Upper lobe of left lung (tissue), 6 donors: ENCODE measurements around the gene RAB6B. TPM values are rescaled to one million over a fixed set of nuclear protein-coding genes. Genes with fewer than 3 reads are reported as not detected.

Source experiments
- ATAC-seq, 2 donors: fragments of 200-7000 bp; cut with Tn5 transposase; one replicate each; pipeline ENCODE4 v1.9.1; 2022; ENCODE audit warnings: mild to moderate bottlenecking in 2 of 2, moderate library complexity in 2 of 2; ENCODE audit not compliant: low FRiP score in 2 of 2
- DNase-seq, 2 donors: peaks; one replicate each; pipeline ENCODE4 v3.0.0-alpha.2; 2019 to 2020
- H3K27ac ChIP-seq, 4 donors: fragments of 200-600 bp; sonication (generic); one replicate each; pipeline ENCODE4 v1.5.1; 2016 to 2019
- H3K27me3 ChIP-seq, 4 donors: fragments of 200-600 bp; sonication (generic); one replicate each; pipeline ENCODE4 v1.5.1; 2017 to 2019
- H3K36me3 ChIP-seq, 4 donors: fragments of 200-600 bp; sonication (generic); one replicate each; pipeline ENCODE4 v1.5.1; 2016 to 2019
- H3K4me1 ChIP-seq, 4 donors: fragments of 200-600 bp; sonication (generic); one replicate each; pipeline ENCODE4 v1.5.1; 2018 to 2019
- H3K4me3 ChIP-seq, 4 donors: fragments of 200-600 bp; sonication (generic); one replicate each; pipeline ENCODE4 v1.5.1; 2017 to 2019; ENCODE audit warnings: mild to moderate bottlenecking in 2 of 4, moderate library complexity in 1 of 4
- H3K9me3 ChIP-seq, 4 donors: fragments of 200-600 bp; sonication (generic); one replicate each; pipeline ENCODE4 v1.5.1; 2018 to 2019
- EP300 ChIP-seq, 4 donors: sonication (generic); formaldehyde crosslinking; IDR thresholded peaks; one replicate each; pipeline ENCODE4 v1.5.1; 2017; ENCODE audit warnings: antibody characterized with exemption in 4 of 4, control low read depth in 2 of 4
- POLR2A ChIP-seq, 4 donors: fragments of 450-650 bp; IDR thresholded peaks; one replicate each; pipeline ENCODE4 v1.5.1; 2016 to 2017; ENCODE audit warnings: antibody characterized with exemption in 4 of 4, mild to moderate bottlenecking in 2 of 4
- POLR2AphosphoS5 ChIP-seq, 2 donors: sonication (generic); formaldehyde crosslinking; IDR thresholded peaks; one replicate each; pipeline ENCODE4 v1.5.1; 2017; ENCODE audit warnings: antibody characterized with exemption in 2 of 2
- WGBS, 2 donors: methylation state at CpG; one replicate each; pipeline ENCODE4 v1.1.5; 2017 to 2018; 5-methylcytosine and 5-hydroxymethylcytosine counted together
- total RNA-seq, 6 donors: library from RNA; depleted of rRNA in 4 of 6; stranded (reverse); fragments of >200 nt in 4 of 6; gene quantifications; one replicate each; pipeline versions ENCODE4 v1.1.0 to v1.2.1, GENCODE V29; 2016 to 2021
- TF ChIP-seq, protein P1 (sequence below), 6 experiments: fragments of 450-650 bp in 4 of 6; fragments of 200-600 bp in 2 of 6; sonication (generic) in 2 of 6; IDR thresholded peaks; one replicate each; pipeline ENCODE4 v1.5.1; 2016 to 2019; ENCODE audit warnings: antibody characterized with exemption in 6 of 6
- donor health status: DM: no; HTN: no; CAD: no; lungs with moderate emphysema.
- donor health status: DM: no; HTN: yes; CAD: no; lungs with severe emphysema.

The RAB6B gene
- total RNA-seq, 6 donors from 2014 or later, result 1.00 to 6.3 (median 2.8) TPM

DNA sequence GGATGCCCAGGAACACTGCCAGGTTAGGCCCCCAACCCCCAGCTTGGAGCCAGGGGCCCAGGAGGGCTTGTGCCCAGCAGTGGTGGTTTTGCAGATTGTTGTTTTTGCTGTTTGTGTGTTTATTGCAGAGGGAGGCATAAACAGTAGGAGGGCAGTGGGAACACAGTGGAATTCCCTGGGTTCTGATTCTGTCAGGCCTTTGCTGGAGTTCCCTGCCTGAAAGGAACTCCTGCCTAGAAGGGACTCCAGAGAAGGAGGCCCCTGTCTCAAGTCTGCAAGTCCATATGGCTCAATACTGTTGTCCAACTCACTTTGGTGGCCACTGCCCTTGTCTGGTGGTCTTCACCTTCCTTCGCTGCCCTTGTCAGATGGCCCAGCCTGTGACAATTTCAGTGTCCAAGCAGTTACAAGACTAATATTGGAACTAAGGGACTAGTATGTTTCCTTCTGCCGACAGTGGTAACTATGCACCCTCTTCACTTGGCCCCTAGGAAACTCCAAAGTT, 47.4 kb upstream of the RAB6B start:
- H3K27me3 ChIP-seq, result no peaks in the 10 kb centered on the region
- ATAC-seq (no peak), DNase-seq (peak in 1 of 2 donors; percentile 18)
- peak overlapping the region; percentile 28 to 92 (median 85) for H3K27ac ChIP-seq
- no peak overlapping the region for H3K4me3 ChIP-seq
- peaks cover 32 to 50% (median 43%) of the 10 kb centered on the region in 4 donors for H3K4me1 ChIP-seq
- H3K9me3 ChIP-seq, result no peaks in the 10 kb centered on the region
- TF ChIP-seq POLR2AphosphoS5 (IDR thresholded peaks at IDR 0.05), result no peak
- no peak for TF ChIP-seq EP300 (IDR thresholded peaks at IDR 0.05)
- TF ChIP-seq, protein P1, sequence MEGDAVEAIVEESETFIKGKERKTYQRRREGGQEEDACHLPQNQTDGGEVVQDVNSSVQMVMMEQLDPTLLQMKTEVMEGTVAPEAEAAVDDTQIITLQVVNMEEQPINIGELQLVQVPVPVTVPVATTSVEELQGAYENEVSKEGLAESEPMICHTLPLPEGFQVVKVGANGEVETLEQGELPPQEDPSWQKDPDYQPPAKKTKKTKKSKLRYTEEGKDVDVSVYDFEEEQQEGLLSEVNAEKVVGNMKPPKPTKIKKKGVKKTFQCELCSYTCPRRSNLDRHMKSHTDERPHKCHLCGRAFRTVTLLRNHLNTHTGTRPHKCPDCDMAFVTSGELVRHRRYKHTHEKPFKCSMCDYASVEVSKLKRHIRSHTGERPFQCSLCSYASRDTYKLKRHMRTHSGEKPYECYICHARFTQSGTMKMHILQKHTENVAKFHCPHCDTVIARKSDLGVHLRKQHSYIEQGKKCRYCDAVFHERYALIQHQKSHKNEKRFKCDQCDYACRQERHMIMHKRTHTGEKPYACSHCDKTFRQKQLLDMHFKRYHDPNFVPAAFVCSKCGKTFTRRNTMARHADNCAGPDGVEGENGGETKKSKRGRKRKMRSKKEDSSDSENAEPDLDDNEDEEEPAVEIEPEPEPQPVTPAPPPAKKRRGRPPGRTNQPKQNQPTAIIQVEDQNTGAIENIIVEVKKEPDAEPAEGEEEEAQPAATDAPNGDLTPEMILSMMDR (IDR thresholded peaks at IDR 0.05), result no peak
- TF ChIP-seq POLR2A (IDR thresholded peaks at IDR 0.05), result no peak
- WGBS, 2 donors, result 75 to 91% methylated on average over 2 of the region's 2 CpGs
- peaks cover 0 to 57% (median 13%) of the 10 kb centered on the region in 4 donors for H3K36me3 ChIP-seq

DNA sequence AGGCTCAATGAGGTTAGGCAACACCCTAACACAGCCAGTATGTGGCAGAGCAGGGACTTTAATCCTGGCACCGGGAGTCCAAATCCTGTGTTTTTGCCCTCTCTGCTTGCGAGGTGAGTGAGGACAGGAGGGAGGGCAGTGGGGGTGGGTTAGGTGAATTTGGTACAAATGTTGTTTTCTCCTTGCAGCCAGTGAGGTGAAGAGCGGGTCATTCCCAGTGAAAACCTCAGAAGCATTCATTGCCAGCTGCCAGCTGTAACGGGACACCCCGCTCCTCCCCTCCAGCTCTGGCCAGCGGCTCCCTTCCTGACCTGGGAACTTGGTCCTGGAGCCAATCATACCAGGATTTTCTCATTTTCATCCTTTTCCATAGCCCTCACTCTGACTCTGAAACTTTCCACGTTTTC, 45.7 kb upstream of the RAB6B start:
- Histone ChIP-seq H3K27ac (peak overlapping the region in 2 of 4 donors; percentile 87 to 92), H3K27me3 (no peaks in the 10 kb centered on the region), H3K9me3 (no peaks in the 10 kb centered on the region), H3K36me3 (peaks cover 0 to 73% (median 14%) of the 10 kb centered on the region in 4 donors), H3K4me1 (peaks cover 18 to 42% (median 34%) of the 10 kb centered on the region in 4 donors), H3K4me3 (no peak overlapping the region)
- ATAC-seq, result no peak
- WGBS, 2 donors, result 69 to 75% methylated on average over 7 of the region's 7 CpGs
- DNase-seq, result no peak
- TF ChIP-seq POLR2AphosphoS5 (IDR thresholded peaks at IDR 0.05), result peak in 1 of 2 donors; percentile 25
- TF ChIP-seq, protein P1 (IDR thresholded peaks at IDR 0.05), result no peak
- no peak for TF ChIP-seq POLR2A (IDR thresholded peaks at IDR 0.05)
- TF ChIP-seq EP300 (IDR thresholded peaks at IDR 0.05), result no peak

DNA sequence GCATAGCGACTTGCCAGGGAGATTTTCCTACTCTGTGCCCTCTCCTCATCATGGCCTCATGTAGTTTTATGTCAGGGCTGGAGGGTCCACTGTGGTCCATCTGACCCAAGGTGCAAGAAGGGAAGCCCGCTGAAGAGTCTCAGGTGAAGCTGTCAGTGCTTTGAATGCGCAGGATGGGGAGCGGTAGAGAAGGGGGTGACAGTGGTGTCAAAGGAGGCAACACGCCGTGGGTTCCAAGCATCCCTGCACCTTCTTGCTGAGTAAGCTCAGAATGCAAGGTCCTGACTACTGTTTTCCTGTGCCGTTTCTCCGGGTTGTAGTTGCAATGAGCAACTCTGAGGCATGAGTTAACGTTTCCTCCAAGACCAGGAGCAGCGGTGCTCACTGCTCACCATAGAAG, 44.9 kb upstream of the RAB6B start:
- ATAC-seq (no peak), DNase-seq (no peak)
- Histone ChIP-seq H3K9me3 (no peaks in the 10 kb centered on the region), H3K27me3 (no peaks in the 10 kb centered on the region), H3K36me3 (peaks cover 0 to 79% (median 16%) of the 10 kb centered on the region in 4 donors), H3K4me3 (no peak overlapping the region), H3K27ac (peak overlapping the region in 1 of 4 donors; percentile 59), H3K4me1 (peaks cover 18 to 34% (median 26%) of the 10 kb centered on the region in 4 donors)
- no peak for TF ChIP-seq EP300 (IDR thresholded peaks at IDR 0.05)
- no peak for TF ChIP-seq POLR2A (IDR thresholded peaks at IDR 0.05)
- TF ChIP-seq, protein P1 (IDR thresholded peaks at IDR 0.05), result no peak
- 94 to 95% methylated on average over 10 of the region's 10 CpGs for WGBS, 2 donors

DNA sequence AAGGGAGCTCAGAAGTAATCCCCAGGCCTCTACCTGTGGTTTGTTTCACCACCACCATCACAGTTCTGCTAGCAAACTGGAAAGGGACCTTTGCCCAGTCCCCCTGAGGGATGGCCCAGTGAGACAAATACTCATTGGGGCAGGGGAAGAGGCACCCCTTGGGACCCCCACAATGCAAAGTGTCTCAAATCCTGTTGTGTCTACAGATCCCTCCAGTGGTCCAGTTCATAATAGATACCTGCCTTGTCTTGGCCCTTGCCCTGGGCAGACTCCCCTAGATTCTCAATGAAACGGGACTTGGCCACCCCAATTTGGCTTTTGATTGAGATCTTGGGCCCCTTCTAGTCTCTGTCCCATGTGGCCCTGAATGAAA, 43.8 kb upstream of the RAB6B start:
- no peak for ATAC-seq
- peaks cover 14 to 24% (median 17%) of the 10 kb centered on the region in 4 donors for H3K4me1 ChIP-seq
- no peak for DNase-seq
- WGBS, 2 donors, result 93% methylated on average over 1 of the region's 1 CpG
- no peaks in the 10 kb centered on the region for H3K27me3 ChIP-seq
- peaks cover 0 to 88% (median 16%) of the 10 kb centered on the region in 4 donors for H3K36me3 ChIP-seq
- no peaks in the 10 kb centered on the region for H3K9me3 ChIP-seq
- H3K4me3 ChIP-seq, result no peak overlapping the region
- TF ChIP-seq, protein P1 (IDR thresholded peaks at IDR 0.05), result no peak
- TF ChIP-seq EP300 (IDR thresholded peaks at IDR 0.05), result no peak
- TF ChIP-seq POLR2AphosphoS5 (IDR thresholded peaks at IDR 0.05), result no peak
- TF ChIP-seq POLR2A (IDR thresholded peaks at IDR 0.05), result no peak
- peak overlapping the region in 3 of 4 donors; percentile 16 to 59 (median 18) for H3K27ac ChIP-seq
